ENCODE results near the gene ABCA12. TPM values are rescaled to one million over a fixed set of nuclear protein-coding genes. Genes with fewer than 3 reads are reported as not detected.

The ABCA12 gene
- total RNA-seq, 1 donor from 2014 or later: not detected

DNA sequence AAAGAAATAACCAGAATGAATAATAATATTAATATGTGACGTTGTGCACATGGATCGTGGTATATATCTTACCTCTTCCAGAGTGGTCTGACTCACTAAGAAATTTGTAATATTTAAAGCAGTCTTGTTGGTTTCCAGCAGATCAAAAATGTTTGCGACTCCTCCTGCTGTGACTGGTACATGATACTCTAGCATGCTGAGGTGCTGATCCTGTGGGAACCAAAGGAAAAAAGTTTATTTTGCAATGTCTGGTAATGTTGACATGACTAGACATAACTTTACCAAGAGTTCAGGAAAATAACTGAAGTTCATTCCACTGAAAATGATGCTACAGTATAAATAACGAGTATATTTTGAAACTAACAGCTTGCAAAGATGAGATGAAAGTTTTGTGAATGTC is 204.4 kb downstream of the ABCA12 start:
- CTCF ChIA-PET: no interaction called here
- TF ChIP-seq, protein P1, sequence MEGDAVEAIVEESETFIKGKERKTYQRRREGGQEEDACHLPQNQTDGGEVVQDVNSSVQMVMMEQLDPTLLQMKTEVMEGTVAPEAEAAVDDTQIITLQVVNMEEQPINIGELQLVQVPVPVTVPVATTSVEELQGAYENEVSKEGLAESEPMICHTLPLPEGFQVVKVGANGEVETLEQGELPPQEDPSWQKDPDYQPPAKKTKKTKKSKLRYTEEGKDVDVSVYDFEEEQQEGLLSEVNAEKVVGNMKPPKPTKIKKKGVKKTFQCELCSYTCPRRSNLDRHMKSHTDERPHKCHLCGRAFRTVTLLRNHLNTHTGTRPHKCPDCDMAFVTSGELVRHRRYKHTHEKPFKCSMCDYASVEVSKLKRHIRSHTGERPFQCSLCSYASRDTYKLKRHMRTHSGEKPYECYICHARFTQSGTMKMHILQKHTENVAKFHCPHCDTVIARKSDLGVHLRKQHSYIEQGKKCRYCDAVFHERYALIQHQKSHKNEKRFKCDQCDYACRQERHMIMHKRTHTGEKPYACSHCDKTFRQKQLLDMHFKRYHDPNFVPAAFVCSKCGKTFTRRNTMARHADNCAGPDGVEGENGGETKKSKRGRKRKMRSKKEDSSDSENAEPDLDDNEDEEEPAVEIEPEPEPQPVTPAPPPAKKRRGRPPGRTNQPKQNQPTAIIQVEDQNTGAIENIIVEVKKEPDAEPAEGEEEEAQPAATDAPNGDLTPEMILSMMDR (IDR thresholded peaks at IDR 0.05): no peak
- Mint-ChIP-seq H3K4me1 (no peaks in the 10 kb centered on the region), H3K27ac (no peak overlapping the region), H3K4me3 (no peak overlapping the region), H3K27me3 (no peaks in the 10 kb centered on the region), H3K9me3 (no peaks in the 10 kb centered on the region), H3K36me3 (ENCODE audit: low read depth) (no peaks in the 10 kb centered on the region)
- POLR2A ChIA-PET: no interaction called here
- intact Hi-C loops (cut with micrococcal nuclease): no loop called here
- DNase-seq: no peak
- no peak for ATAC-seq (ENCODE audit: low read depth)

- H3K36me3 Mint-ChIP-seq (ENCODE audit: low read depth): no peaks in the 10 kb centered on the region
- ATAC-seq (ENCODE audit: low read depth) (no peak), DNase-seq (no peak)
- CTCF ChIA-PET: no interaction called here
- POLR2A ChIA-PET: no interaction called here
- TF ChIP-seq, protein P1 (IDR thresholded peaks at IDR 0.05): no peak
- no peak overlapping the region for H3K27ac Mint-ChIP-seq
- H3K9me3 Mint-ChIP-seq: no peaks in the 10 kb centered on the region
- no peaks in the 10 kb centered on the region for H3K27me3 Mint-ChIP-seq
- H3K4me1 Mint-ChIP-seq: no peaks in the 10 kb centered on the region
- H3K4me3 Mint-ChIP-seq: no peak overlapping the region
- intact Hi-C loops (cut with micrococcal nuclease): no loop called here
Observed at GRCh38 chr2:214904634-214905033, 233.8 kb downstream of the ABCA12 start.

DNA sequence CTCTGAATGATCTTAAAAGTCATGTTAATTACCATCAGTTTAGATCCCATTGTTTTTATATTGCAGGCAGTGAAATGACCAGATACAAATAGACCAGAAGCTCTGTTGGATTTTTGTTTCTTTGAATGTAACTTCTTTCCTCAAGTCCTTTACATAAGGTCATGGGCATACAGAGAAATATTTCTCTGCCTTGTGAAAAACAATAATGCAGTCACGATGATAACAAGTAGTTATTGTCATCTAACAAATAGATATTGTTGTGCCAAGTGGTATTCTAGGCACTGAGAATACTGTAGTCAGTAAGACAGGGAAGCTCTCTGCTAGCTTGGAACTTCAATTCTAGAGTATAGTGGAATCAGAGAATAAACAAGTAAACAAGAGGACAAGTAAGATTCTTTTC is 234.2 kb downstream of the ABCA12 start:
- intact Hi-C loops (cut with micrococcal nuclease): no loop called here
- H3K36me3 Mint-ChIP-seq (ENCODE audit: low read depth): no peaks in the 10 kb centered on the region
- no peak for DNase-seq
- POLR2A ChIA-PET: no interaction called here
- CTCF ChIA-PET: no interaction called here
- no peak overlapping the region for H3K4me3 Mint-ChIP-seq
- H3K27me3 Mint-ChIP-seq: no peaks in the 10 kb centered on the region
- TF ChIP-seq, protein P1 (IDR thresholded peaks at IDR 0.05): no peak
- H3K4me1 Mint-ChIP-seq: no peaks in the 10 kb centered on the region
- no peaks in the 10 kb centered on the region for H3K9me3 Mint-ChIP-seq
- no peak overlapping the region for H3K27ac Mint-ChIP-seq
- ATAC-seq (ENCODE audit: low read depth): no peak

DNA sequence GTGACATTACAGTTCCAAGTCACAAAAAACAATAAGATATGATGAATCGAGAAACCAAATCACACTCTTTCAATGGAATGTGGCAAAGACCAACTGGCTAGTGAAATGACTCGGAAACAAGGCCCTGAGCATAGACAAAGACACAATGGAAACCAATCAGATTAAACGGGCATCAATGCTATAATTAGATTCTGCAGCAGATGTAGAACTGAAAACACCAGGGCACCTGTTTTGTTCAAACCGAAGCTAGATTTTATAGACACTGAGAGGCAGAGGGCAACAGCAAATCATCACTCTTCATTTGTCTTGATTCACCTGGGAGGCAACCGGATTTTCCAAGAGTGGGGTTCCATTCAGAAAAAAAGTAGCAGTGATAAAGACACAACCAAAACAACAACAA is 236.1 kb downstream of the ABCA12 start:
- Mint-ChIP-seq H3K36me3 (ENCODE audit: low read depth) (no peaks in the 10 kb centered on the region), H3K9me3 (no peaks in the 10 kb centered on the region), H3K4me3 (no peak overlapping the region), H3K27ac (no peak overlapping the region), H3K4me1 (no peaks in the 10 kb centered on the region), H3K27me3 (no peaks in the 10 kb centered on the region)
- intact Hi-C loops (cut with micrococcal nuclease): no loop called here
- ATAC-seq (ENCODE audit: low read depth) (no peak), DNase-seq (no peak)
- POLR2A ChIA-PET: no interaction called here
- TF ChIP-seq, protein P1 (IDR thresholded peaks at IDR 0.05): no peak
- CTCF ChIA-PET: no interaction called here

DNA sequence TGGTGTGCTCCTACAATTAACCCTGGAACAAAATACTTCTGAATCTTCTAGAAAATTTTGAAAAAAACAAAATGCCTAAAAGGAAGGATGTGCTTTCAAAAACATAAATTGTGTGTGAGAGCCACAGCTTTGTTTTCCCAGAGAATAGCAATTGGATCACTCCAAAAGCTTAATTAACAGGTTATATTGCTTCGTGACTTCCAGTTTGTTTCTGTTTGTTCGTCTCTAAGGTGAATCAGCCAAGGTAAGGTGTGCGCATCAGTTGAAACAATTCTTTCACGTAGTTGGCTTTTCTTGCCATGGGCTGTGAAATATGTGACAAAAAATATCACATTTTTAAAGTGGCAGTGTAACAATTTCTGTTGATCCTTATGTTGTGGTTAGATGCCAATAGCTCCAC is 238.7 kb downstream of the ABCA12 start:
- no peaks in the 10 kb centered on the region for H3K36me3 Mint-ChIP-seq (ENCODE audit: low read depth)
- ATAC-seq (ENCODE audit: low read depth) (no peak), DNase-seq (no peak)
- TF ChIP-seq, protein P1 (IDR thresholded peaks at IDR 0.05): no peak
- no peaks in the 10 kb centered on the region for H3K4me1 Mint-ChIP-seq
- CTCF ChIA-PET: no interaction called here
- H3K9me3 Mint-ChIP-seq: no peaks in the 10 kb centered on the region
- H3K27me3 Mint-ChIP-seq: no peaks in the 10 kb centered on the region
- no peak overlapping the region for H3K27ac Mint-ChIP-seq
- POLR2A ChIA-PET: no interaction called here
- no peak overlapping the region for H3K4me3 Mint-ChIP-seq
- intact Hi-C loops (cut with micrococcal nuclease): no loop called here

Data from activated B cell treated with CpG ODN at 0.5 μM for 24 hours (primary cell).